H9 (cell line): ENCODE results near the gene ABTB1. TPM values are rescaled to one million over a fixed set of nuclear protein-coding genes. Genes with fewer than 3 reads are reported as not detected.

ENCODE experiments used
- DNase-seq: peaks from one replicate; pipeline ENCODE4 v3.0.0-alpha.2; 2017
- H2AFZ ChIP-seq: one replicate; pipeline ENCODE4 v1.6.1; 2013; ENCODE audit warnings: mild to moderate bottlenecking, low read length, control low read depth, moderate library complexity
- H2AK5ac ChIP-seq: 2 replicates; pipeline ENCODE4 v1.6.1; 2013; ENCODE audit warnings: low read length, control low read depth, mixed read lengths; ENCODE audit not compliant: insufficient read length
- H2BK120ac ChIP-seq: one replicate; pipeline ENCODE4 v1.6.1; 2013; ENCODE audit warnings: low read depth, mild to moderate bottlenecking, low read length, control low read depth, inconsistent platforms; ENCODE audit not compliant: poor library complexity, severe bottlenecking
- H2BK12ac ChIP-seq: 2 replicates; pipeline ENCODE4 v1.6.1; 2013; ENCODE audit warnings: low read length, control low read depth, mixed read lengths, low read depth; ENCODE audit not compliant: insufficient read length
- H2BK15ac ChIP-seq: 2 replicates; pipeline ENCODE4 v1.6.1; 2013; ENCODE audit warnings: low read depth, low read length, control low read depth
- H2BK20ac ChIP-seq: one replicate; pipeline ENCODE4 v1.6.1; 2013; ENCODE audit warnings: low read depth, mild to moderate bottlenecking, low read length, control low read depth, inconsistent platforms; ENCODE audit not compliant: poor library complexity, severe bottlenecking
- H2BK5ac ChIP-seq: 2 replicates; pipeline ENCODE4 v1.6.1; 2013; ENCODE audit warnings: low read length, control low read depth, mixed read lengths; ENCODE audit not compliant: insufficient read length
- H3K14ac ChIP-seq: 2 replicates; pipeline ENCODE4 v1.6.1; 2013; ENCODE audit warnings: low read length, control low read depth; ENCODE audit not compliant: insufficient read depth
- H3K18ac ChIP-seq: 2 replicates; pipeline ENCODE4 v1.6.1; 2013; ENCODE audit warnings: low read depth, mild to moderate bottlenecking, mixed read lengths, low read length, control low read depth; ENCODE audit not compliant: insufficient read length
- H3K23ac ChIP-seq: 2 replicates; pipeline ENCODE4 v1.6.1; 2013; ENCODE audit warnings: low read length, control low read depth, mixed read lengths, low read depth; ENCODE audit not compliant: insufficient read length
- H3K23me2 ChIP-seq: 2 replicates; pipeline ENCODE4 v1.6.1; 2013; ENCODE audit warnings: low read depth, mild to moderate bottlenecking, mixed read lengths, low read length, control low read depth; ENCODE audit not compliant: insufficient read length, poor library complexity, severe bottlenecking
- H3K27ac ChIP-seq: 2 replicates; pipeline ENCODE4 v1.5.1; 2013; ENCODE audit warnings: low read length, control low read depth, mixed read lengths, low read depth; ENCODE audit not compliant: insufficient read length
- H3K27me3 ChIP-seq: 2 replicates; pipeline ENCODE4 v1.6.1; 2013; ENCODE audit warnings: low read length, control low read depth, inconsistent platforms; ENCODE audit not compliant: insufficient read depth
- H3K4ac ChIP-seq: 2 replicates; pipeline ENCODE4 v1.6.1; 2013; ENCODE audit warnings: low read depth, mild to moderate bottlenecking, control low read depth, inconsistent platforms, low read length, moderate library complexity
- H3K4me1 ChIP-seq: 2 replicates; pipeline ENCODE4 v1.6.1; 2013; ENCODE audit warnings: low read length, control low read depth, inconsistent platforms; ENCODE audit not compliant: insufficient read depth
- H3K4me2 ChIP-seq: 2 replicates; pipeline ENCODE4 v1.6.1; 2013; ENCODE audit warnings: low read length, control low read depth, mixed read lengths; ENCODE audit not compliant: insufficient read length, insufficient read depth
- H3K56ac ChIP-seq: 2 replicates; pipeline ENCODE4 v1.6.1; 2013; ENCODE audit warnings: low read depth, mild to moderate bottlenecking, mixed read lengths, low read length, control low read depth; ENCODE audit not compliant: insufficient read length
- H3K79me1 ChIP-seq: 2 replicates; pipeline ENCODE4 v1.6.1; 2013; ENCODE audit warnings: low read depth, mild to moderate bottlenecking, moderate library complexity, low read length, control low read depth, inconsistent platforms; ENCODE audit not compliant: insufficient read depth, poor library complexity, severe bottlenecking
- H3K79me2 ChIP-seq: 2 replicates; pipeline ENCODE4 v1.6.1; 2013; ENCODE audit warnings: low read length, control low read depth, inconsistent platforms; ENCODE audit not compliant: insufficient read depth
- H3K9ac ChIP-seq: 2 replicates; pipeline ENCODE4 v1.6.1; 2013; ENCODE audit warnings: low read length, control low read depth, mixed read lengths; ENCODE audit not compliant: insufficient read length; ENCODE audit errors: extremely low read depth
- H3K9me3 ChIP-seq: one replicate; pipeline ENCODE4 v1.6.1; 2013; ENCODE audit warnings: low read depth, low read length, inconsistent platforms; ENCODE audit not compliant: control insufficient read depth
- H3T11ph ChIP-seq: one replicate; pipeline ENCODE4 v1.6.1; 2013; ENCODE audit warnings: mild to moderate bottlenecking, low read length, control low read depth, inconsistent platforms
- H4K20me1 ChIP-seq: one replicate; pipeline ENCODE4 v1.6.1; 2013; ENCODE audit not compliant: control insufficient read depth, insufficient read length, insufficient read depth
- H4K5ac ChIP-seq: 2 replicates; pipeline ENCODE4 v1.6.1; 2013; ENCODE audit warnings: low read depth, mild to moderate bottlenecking, mixed read lengths, low read length, control low read depth; ENCODE audit not compliant: insufficient read length
- H4K8ac ChIP-seq: replicated peaks from 2 replicates; pipeline ENCODE4 v1.6.1; 2013; ENCODE audit warnings: low read length, control low read depth, mixed read lengths, low read depth; ENCODE audit not compliant: insufficient read length
- H4K91ac ChIP-seq: 2 replicates; pipeline ENCODE4 v1.6.1; 2013; ENCODE audit warnings: low read depth, mild to moderate bottlenecking, moderate library complexity, mixed read lengths, low read length, control low read depth; ENCODE audit not compliant: insufficient read length
- H3K27ac Mint-ChIP-seq, 3 experiments: 2 replicates in 2 of 3; 3 replicates in 1 of 3; pipeline ENCODE4 v1.8.0; 2020 to 2021; ENCODE audit warnings: mixed read lengths in 3 of 3, mild to moderate bottlenecking in 1 of 3, moderate library complexity in 1 of 3
- H3K27me3 Mint-ChIP-seq: 2 replicates; pipeline ENCODE4 v1.8.0; 2021; ENCODE audit warnings: low read depth, mild to moderate bottlenecking, moderate library complexity, mixed read lengths
- H3K36me3 Mint-ChIP-seq, 3 experiments: 2 replicates in 2 of 3; 3 replicates in 1 of 3; pipeline ENCODE4 v1.8.0; 2020 to 2021; ENCODE audit warnings: low read depth in 3 of 3, mixed read lengths in 3 of 3; ENCODE audit not compliant: insufficient read depth in 1 of 3
- H3K4me1 Mint-ChIP-seq, 2 experiments: 2 replicates each; pipeline ENCODE4 v1.8.0; 2020; ENCODE audit warnings: mixed read lengths in 2 of 2
- H3K4me3 Mint-ChIP-seq, 2 experiments: 2 replicates in 1 of 2; 3 replicates in 1 of 2; pipeline ENCODE4 v1.8.0; 2020 to 2021; ENCODE audit warnings: mild to moderate bottlenecking in 2 of 2, mixed read lengths in 2 of 2, moderate library complexity in 1 of 2
- H3K9me3 Mint-ChIP-seq, 2 experiments: 2 replicates in 1 of 2; 3 replicates in 1 of 2; pipeline ENCODE4 v1.8.0; 2020; ENCODE audit warnings: mild to moderate bottlenecking in 2 of 2, mixed read lengths in 2 of 2, moderate library complexity in 1 of 2
- WGBS: extraction: QIAGEN DNeasy Blood & Tissue Kit; methylation state at CpG from one replicate; pipeline ENCODE4 v1.1.7; 2013; ENCODE audit warnings: missing lambda C conversion rate, low lambda C conversion rate, mixed read lengths; ENCODE audit not compliant: insufficient read length; ENCODE audit errors: extremely low coverage; 5-methylcytosine and 5-hydroxymethylcytosine counted together
- total RNA-seq: library from RNA; stranded (reverse); gene quantifications from 2 replicates; pipeline ENCODE4 v1.2.1, GENCODE V29; 2021
- TF ChIP-seq, protein P1 (sequence below): fragments of 200-600 bp; sonication (generic); conservative IDR thresholded peaks from 3 replicates; pipeline ENCODE4 v1.8.0; 2021; ENCODE audit warnings: antibody characterized with exemption, mild to moderate bottlenecking

ABTB1 gene
- total RNA-seq, 1 experiment from 2014 or later, result 6.2 TPM

- H3K79me1 ChIP-seq, result no peaks in the 10 kb centered on the region
- no peak overlapping the region for H3K23ac ChIP-seq
- H3K9me3 Mint-ChIP-seq, result peaks cover 3 to 7% of the 10 kb centered on the region in 2 experiments; a peak in 4 of 5 replicates
Measured at GRCh38 chr3:127708837-127709236, 36.1 kb downstream of the ABTB1 start.

More at GRCh38 chr3:127708837-127709236, 36.1 kb downstream of the ABTB1 start:
- TF ChIP-seq, protein P1, sequence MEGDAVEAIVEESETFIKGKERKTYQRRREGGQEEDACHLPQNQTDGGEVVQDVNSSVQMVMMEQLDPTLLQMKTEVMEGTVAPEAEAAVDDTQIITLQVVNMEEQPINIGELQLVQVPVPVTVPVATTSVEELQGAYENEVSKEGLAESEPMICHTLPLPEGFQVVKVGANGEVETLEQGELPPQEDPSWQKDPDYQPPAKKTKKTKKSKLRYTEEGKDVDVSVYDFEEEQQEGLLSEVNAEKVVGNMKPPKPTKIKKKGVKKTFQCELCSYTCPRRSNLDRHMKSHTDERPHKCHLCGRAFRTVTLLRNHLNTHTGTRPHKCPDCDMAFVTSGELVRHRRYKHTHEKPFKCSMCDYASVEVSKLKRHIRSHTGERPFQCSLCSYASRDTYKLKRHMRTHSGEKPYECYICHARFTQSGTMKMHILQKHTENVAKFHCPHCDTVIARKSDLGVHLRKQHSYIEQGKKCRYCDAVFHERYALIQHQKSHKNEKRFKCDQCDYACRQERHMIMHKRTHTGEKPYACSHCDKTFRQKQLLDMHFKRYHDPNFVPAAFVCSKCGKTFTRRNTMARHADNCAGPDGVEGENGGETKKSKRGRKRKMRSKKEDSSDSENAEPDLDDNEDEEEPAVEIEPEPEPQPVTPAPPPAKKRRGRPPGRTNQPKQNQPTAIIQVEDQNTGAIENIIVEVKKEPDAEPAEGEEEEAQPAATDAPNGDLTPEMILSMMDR, result no peak
- Histone ChIP-seq H4K20me1 (no peaks in the 10 kb centered on the region), H4K91ac (no peak overlapping the region), H3K79me2 (no peaks in the 10 kb centered on the region), H3K9ac (no peak overlapping the region), H2AK5ac (no peak overlapping the region), H4K8ac (no peak overlapping the region), H2BK5ac (no peak overlapping the region), H3K23me2 (no peaks in the 10 kb centered on the region), H3K56ac (no peak overlapping the region), H3K18ac (no peak overlapping the region), H2BK12ac (no peak overlapping the region), H3K27ac (no peak overlapping the region), H2BK120ac (no peak overlapping the region), H2BK20ac (no peak overlapping the region), H2AFZ (no peak overlapping the region), H4K5ac (no peak overlapping the region), H3K4ac (no peak overlapping the region), H2BK15ac (no peak overlapping the region), H3K27me3 (no peaks in the 10 kb centered on the region), H3K4me2 (no peak overlapping the region), H3K14ac (no peak overlapping the region), H3T11ph (no peak overlapping the region), H3K9me3 (no peaks in the 10 kb centered on the region), H3K4me1 (no peaks in the 10 kb centered on the region)
- H3K36me3 Mint-ChIP-seq, result 0 out of 7 replicates have a peak, but pooled peaks cover 0 to under 1% (median under 1%) of the 10 kb centered on the region in 3 experiments
- no peak overlapping the region for H3K27ac Mint-ChIP-seq
- DNase-seq, result no peak
- H3K27me3 Mint-ChIP-seq, result peaks cover 9% of the 10 kb centered on the region
- peaks cover 22 to 29% of the 10 kb centered on the region in 2 experiments for H3K4me1 Mint-ChIP-seq
- no peak overlapping the region for H3K4me3 Mint-ChIP-seq
- WGBS, result no CpG with 5 or more reads among the region's 2 CpGs
